GM21423 (cell line): ENCODE data around the gene GNA14.
"Not testable (repeated sequence)": the region's sequence is repeated elsewhere in the genome, so short reads cannot be mapped to it uniquely, and the experiment has no call there.

Experiments
- ATAC-seq: cut with Tn5 transposase; IDR thresholded peaks from one replicate; pipeline ENCODE4 v1.9.1; 2021; ENCODE audit warnings: mild to moderate bottlenecking, moderate library complexity; ENCODE audit not compliant: unreplicated experiment

The GNA14 gene

DNA sequence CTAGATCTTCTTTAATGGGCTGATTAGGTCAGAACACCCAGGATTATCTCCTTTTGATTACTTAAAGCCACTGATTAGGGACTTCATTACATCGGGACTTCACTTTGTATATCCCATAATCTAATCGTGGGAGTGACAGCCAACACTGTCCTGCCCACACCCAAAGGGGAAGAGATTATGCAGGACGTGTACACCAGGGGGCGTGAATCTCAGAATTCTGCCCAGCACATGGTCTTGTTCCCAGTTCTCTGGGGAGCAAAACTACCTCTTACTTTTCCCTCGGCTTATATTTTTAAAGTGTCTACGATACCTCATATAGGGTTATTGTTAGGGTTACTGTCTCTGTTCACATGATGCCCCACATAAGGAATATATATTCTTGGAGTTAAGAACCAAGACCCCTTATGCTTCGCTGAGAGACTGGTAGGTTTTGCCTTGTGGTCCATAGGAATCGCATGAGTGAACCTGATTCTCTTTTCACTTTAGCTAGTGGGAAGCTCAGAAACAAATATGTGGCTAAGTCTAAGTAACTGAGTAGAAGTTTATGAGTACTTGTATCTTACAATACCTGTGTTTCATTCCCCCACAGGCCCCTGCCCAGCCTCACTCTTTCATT is 192.7 kb downstream of the GNA14 start:
- ATAC-seq = peak; percentile 36

DNA sequence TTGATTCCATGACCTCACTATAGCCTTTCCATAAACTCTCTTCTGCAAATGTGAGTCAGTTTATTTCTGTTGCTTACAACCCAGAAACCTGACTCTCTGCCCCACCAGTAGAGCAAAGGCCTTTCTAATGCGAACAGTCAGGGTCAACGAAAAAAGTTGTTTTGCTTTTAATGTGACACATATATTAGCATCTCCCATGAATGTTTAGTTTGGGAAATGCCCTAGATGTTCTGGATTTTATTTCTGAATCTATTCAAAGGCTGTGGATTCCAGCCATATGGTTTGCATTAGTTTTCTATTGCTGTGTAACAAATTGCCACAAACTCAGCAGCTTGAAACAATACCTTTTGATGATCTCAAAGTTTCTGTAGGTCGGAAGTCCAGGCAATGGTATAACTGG is 193.5 kb downstream of the GNA14 start:
- no peak for ATAC-seq

DNA sequence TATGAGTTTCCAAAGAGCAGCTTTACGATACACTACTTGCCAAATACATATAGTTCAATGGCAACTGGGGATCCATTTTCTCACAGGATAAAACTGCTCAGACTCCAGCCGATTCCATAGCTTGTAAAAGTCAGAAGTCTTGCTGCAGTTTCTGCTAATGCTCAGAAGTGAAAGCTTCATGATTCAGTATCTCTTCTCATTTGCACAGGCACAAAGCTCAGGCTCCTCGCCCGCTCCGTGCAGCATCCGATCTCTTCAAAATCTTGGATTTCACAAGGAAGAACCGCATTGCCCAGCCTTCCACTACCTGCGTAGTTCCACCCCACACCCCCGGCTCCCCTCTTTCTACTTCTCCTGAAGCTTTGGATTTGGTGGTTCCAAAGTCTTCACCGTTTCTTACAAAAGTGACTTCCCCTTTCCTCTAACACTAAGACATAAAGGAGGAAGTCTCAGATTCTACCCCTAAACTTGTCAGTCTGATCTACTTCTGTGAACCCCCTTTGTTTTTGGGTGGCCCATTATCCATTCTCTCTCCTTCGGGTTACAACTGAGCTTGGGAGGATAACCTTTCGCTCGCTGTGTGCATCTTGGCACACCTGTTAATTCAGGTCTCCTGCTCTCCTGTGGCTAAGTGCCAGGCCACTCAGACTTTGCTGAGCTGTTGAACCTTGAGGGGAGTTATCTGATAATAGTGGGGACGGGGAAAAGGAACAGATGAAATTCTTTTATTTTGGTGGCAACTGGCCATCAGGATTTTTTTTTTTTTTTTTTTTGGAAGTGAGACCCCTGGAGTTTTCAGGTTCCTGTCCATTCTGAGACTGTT is 194.1 kb downstream of the GNA14 start:
- ATAC-seq = no peak

DNA sequence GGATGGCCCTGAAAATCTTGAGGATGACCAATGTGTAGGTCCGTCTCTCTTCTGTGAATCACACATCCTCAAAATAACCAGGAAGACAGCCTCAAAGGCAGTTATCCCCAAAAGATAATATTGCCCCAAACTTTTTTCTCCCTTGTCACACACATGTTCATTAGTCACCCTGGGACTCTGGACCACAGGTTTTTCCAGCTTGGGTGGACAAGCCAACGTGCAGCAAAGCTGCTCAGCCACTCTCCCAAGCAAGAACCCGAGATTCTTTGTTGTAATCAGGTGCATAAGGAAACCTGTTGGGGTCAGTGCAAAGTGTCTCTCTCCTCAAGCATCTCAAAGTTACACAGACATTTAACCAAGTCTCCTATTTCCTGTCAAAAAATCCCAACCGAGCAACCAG is 196.6 kb downstream of the GNA14 start:
- ATAC-seq = no peak

DNA sequence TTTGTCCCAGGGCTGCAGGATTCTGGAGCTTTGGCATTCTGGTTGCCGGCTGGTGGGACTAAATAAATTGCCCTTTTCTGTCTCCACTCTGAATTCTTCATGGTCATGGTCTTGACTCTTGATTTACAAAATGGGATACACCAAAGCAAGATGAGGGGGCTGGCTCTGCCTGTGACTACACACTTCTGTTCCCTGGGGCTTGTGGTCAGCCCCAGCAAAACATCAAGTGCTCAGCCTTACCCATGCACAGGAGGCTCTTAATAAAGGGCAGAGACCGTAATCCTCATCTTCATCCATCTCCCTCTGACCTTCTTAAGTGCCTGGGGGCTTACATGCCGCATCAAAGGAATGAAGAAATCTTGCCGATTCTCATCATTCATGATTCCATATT is 198.0 kb downstream of the GNA14 start:
- no peak for ATAC-seq

DNA sequence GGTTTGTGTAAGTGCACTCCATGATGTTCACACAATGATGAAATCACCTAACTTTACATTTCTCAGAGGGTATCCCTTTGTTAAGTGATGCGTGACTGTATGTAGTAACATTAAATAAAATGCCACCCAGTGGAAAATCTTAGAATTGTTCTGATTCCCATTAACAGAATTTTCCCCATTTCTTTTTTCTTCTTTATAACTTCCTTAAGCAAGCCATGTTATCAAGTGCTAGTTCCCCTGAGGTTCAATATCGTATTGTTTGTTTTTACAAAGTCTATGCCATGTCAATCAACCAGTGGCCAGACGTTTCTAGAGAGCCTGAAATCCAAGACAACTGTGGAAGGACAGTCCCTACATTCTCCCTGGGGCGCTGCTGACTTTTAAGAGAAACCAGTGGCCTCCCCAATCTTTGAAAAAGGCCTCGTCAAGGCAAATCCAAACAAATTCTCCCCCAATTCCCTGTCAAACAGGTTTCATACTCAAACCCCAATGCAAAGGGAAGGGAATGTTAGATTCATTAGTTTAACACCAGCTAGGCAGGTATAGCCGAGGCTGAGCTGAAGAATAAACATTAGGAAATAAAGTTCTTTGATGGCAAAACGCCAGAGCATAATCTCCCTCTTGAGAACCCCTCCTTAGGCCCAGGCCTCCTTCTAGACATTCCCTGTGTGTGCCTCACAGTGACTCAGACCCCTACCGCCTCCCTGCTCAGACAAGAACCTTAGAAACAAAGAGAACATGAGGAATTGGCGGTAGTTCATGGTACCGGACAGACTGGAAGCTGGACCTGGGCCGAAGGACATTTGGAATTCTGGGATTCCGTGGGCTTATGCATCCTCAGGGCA is 198.7 kb downstream of the GNA14 start:
- ATAC-seq = no peak

DNA sequence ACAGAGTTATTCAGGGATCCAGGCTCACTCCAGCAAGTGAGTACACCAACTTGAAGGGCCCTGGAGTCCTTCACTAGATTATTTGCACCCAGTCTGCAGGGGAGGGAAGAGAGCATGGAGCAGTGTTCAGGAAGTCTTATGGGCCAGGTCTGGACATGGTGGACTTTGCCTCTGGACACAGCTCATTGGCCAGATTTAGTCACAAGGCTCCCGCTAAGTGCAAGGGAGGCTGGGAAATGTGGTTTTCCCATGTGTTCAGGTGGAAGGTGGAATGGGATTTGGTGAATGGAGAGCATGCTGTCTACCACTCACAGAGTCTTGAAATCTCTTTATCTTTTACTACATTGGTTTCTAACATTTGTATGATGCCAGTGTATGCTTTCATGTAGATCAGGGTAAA is 200.5 kb downstream of the GNA14 start:
- ATAC-seq = no peak

DNA sequence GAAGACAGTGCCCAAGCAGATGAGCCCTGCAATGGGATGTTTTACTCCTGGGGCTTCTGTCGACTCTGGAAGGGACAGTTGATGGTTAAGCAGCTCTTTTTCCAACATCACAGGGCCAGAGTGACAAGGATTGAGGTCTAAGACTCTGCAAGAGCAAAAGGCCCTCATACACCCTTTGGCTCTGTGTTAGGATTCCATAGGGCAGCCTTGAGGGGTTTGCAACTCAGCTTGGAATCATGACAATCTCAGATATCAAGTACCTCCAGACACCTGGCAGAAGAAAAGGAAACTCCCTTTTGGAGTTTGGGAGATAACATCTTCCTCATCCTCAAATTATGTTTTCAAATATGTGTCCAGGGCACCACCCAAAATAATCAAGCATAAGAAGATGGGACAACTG is 205.7 kb downstream of the GNA14 start:
- no peak for ATAC-seq

DNA sequence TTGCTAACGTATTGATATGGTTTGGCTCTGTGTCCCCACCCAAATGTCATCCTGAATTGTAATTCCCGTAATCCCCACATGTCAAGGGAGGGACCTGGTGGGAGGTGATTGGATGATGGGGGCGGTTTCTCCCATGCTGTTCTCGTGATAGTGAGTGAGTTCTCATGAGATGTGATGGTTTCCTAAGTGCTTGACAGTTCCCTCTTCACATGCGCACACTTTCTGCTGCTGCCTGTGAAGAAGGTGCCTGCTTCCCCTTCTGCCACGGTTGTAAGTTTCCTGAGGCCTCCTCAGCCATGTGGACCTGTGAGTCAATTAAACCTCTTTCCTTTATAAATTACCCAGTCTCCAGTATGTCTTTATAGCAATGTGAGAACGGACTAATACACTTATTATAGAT is 207.0 kb downstream of the GNA14 start:
- ATAC-seq = not testable (repeated sequence)

DNA sequence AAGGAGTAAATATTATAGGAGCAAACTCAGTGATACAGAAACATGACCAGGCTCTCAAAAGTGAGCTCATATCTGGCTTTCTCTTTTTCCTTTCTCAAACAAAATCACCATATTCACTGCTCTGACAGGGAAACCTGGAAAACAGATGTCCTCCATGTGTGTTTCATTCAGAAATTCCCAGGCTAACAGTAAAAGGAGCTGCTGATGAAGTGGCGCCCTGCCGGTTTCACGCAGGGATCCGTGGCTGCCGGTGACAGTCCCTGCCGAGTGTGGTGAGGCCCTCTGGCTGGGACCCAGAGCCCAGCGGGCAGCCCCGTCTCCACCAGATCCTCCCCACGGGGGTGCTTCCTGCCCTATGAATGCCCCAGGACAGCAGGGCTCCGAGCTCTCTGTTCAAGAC is 208.1 kb downstream of the GNA14 start:
- no peak for ATAC-seq

DNA sequence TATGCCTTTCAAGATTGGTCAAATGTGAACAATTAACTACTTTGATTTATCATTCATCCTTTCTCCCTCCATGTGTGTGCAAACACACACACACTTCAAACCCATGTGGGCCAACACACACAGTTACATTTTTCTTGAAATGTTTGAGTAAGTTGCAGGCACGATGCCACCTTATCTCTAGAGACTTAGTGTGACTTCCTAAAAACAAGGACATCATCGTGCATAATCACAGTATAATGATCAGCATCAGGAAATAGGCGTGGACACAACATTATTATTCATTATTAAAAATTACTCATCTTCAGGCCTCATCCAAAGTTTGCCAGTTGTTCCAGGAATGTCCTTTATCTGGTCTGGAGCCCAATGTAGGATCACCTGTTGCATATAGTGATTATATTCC is 209.5 kb downstream of the GNA14 start:
- no peak for ATAC-seq

DNA sequence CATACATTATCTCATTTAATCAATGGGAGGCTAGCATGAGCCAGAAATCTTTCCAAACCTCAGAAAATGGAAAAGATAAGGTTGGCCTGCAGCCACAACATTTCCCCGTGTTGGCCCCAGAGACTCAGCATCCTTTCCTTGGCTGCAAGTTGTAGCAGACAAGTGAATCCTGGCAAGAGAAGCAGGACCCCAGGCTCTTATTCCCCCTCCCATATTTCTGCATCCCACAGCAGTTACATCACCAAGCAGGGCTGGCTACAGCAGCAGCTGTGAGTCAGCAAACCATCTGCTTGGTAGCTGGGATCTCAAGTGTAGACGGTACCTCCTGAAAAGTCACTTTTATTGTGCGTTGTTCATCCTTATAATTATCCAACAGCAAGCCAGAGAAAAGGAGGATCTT is 212.4 kb downstream of the GNA14 start:
- no peak for ATAC-seq

DNA sequence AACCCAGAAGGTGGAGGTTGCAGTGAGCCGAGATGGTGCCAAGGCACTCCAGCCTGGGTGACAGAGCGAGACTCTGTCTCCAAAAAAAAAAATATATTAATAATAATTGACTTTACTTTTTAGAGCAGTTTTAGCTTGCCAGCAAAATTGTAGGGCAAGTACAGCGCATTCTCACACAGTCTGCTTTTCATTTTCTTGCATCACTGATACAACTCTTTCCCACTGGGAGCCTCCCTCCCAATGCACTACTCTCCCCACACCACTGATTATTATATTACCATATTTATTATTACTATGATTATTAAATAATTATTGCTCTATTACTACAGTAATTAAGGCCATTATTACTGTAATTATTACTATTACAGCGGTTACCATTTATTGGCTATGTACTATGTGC is 212.8 kb downstream of the GNA14 start:
- no peak for ATAC-seq

DNA sequence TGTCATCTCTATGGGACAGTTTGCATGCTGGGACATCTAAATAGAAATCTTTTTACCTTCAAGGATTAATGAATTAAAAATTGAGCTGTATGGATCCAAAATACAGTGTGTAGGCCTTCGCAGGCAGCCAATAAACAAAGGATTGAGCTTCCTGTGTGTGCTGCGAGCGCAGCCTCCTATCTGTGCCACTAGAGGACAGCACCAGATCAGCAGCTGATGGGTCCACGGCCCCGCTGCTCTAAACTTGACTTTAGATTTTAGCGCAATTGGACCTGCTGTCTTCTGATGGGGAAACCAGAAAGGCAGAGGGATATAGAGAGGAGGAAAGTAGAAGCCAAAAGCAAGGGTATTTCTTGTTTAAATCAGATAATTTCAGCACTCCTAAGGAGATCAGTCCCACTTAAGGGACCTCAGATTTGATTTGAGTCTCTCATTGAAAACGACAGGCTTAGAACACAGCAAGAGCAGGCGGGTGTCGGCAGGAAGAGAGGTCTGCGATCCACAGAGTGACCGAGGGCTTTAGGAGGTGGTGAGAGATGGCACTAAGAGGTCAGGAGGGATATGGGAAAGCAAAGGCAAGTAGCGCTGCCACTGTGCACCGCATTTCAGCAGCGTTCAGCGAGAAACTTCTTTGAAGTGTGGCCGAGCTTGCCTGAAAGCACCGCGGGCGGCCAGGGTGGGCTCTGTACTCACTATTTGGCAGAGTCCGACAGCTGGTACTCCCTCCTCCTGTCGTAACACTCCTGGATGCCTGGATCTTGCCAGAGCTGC is 214.3 kb downstream of the GNA14 start:
- ATAC-seq = peak; percentile 86

DNA sequence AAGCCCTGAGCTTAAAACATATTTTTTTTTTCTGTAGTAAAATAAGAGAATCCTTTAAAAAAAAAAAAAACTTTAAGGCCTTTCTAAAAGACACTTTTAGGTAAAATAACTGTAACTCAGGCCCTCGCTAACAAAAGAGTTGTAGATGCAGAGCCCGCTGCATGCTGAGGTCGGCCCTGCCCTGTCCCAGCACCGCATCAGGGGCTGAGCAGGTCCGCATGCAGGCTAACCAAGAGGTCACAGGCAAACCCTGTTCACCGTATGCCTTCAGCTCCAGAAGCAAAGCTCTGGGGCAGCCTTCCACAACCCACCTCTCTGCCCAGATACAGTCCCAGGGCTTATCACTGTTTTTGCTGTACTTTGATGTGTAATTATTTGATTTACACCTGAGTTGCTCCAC is 216.1 kb downstream of the GNA14 start:
- no peak for ATAC-seq

DNA sequence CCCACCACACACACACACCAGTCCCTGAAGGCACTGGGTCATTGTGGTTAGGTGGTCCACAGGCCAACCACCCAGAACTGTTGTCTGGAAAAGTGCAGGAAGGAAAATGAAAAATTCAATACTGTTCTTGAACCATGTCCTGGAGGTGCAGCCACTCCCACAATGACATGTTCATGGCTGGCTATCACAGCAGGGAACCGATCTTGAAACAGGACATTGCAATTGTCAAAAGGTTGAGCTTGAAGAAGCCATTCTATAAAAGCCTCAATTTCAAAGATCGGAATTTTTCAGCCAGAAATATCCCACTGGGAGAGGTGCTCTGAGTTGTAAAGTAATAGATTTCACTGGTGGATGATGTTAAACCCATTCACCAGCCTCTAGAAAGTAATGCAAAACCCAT is 218.2 kb downstream of the GNA14 start:
- ATAC-seq = no peak

DNA sequence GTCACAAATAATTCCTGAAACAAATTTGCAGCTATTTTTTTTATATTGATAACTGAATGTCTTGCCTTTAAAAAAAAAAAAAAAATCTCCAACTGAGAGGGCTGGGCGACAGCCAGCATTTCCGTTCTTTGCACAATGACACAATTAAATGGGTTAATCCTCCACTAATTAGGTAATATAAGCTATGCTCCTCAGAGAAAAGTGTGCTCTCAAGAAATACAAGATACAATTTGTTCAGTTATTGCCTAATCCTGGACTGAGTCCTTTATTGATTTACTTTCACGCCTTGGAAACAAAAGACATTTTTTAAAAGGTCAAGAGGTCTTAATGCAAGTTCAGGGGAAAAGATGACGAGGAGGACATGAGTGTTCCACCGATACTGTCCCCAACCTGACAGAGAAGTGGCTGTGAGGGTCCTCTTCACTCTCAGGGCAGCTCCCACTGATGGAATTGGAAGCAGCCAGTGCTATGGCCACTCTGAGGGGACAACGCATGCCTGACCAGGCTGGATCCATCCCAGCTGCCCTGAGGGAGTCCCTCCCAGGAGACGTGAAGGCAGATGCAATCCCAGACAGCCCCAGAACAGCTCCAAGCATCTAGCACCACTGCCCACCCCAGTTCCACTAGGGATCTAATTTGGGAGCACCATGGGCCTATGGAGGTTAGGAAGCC is 220.7 kb downstream of the GNA14 start:
- no peak for ATAC-seq

DNA sequence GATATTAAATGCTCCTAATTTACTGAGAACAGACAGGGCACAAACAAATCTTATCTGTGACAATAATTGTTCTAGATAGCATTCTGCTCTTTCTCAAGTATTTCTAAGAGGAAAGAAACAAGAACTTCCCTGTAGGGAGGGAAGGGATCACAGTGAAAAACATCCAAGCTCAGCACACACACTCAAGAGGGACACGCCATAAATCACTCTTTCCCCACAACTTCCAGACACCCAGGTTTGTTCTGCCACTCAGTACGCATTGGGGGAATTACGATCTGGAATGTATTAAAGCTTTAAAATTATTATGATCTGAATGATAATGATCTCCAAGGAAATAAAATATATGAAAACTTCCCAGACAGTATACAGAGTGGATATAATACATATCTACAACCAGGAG is 221.4 kb downstream of the GNA14 start:
- no peak for ATAC-seq

DNA sequence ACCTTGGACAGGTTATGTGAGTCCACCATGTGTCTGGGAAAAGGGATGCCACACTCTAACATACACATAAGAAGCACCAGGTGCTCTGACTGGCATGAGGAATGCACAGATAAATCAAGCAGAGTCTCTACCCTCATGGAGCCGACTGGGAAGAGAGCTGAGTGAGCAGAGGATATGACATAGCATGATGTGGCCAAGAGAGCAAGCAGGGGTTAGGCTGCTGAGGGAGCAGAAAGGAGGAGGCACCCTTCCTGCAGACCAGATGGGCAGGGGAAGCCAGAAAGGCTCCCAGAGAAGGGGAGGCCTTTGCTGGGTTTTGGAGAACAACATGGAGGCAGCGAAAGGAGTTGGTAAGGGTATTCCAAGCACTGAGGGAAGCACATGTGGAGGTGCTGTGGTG is 223.1 kb downstream of the GNA14 start:
- no peak for ATAC-seq

DNA sequence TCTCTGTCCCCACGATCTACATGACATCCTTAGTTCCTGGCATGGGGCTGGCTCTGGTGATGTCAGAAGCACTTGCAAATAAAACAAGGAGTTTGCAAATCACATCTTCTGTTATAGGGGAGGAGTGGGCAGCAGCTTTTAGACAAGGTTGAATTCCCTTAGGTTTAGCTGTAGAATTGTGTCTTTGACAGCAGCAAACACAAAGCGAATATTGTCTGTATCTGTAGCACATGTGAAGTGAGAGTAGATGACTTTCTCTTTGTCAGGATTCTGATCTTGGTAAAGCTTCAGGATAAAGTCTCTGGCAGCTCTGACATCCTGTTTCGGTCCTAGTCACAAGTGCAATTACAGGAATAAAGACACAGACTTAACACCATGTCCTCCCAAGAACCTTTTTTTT is 224.3 kb downstream of the GNA14 start:
- ATAC-seq = no peak

DNA sequence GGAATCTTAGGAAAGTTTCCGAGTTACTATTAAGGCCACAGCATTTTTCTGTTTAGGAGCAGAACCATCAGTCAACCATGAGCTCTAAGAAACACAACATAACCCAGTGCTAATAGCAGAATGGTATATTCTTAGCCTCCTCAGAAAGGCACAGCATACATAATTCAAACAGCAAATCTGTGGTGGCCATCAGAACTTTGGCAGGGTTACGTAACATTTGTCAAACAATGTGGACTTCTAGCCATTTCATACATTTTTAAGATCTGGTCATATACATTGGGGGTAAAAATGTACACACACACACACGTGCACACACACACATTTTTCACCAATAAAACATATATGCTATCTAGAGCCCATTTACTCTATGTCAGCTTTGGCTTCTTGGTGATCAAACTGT is 225.2 kb downstream of the GNA14 start:
- no peak for ATAC-seq
